VCaP (cell line): ENCODE measurements around the gene VIPAS39.

Source experiments
- H3K27ac ChIP-seq: fragments of 450-650 bp; 2 replicates; pipeline ENCODE4 v1.5.1; 2017
- TF ChIP-seq, protein P1 (sequence below): fragments of 450-650 bp; conservative IDR thresholded peaks from 2 replicates; pipeline ENCODE4 v1.5.1; 2017; ENCODE audit warnings: mild to moderate bottlenecking, moderate library complexity

The VIPAS39 gene

DNA sequence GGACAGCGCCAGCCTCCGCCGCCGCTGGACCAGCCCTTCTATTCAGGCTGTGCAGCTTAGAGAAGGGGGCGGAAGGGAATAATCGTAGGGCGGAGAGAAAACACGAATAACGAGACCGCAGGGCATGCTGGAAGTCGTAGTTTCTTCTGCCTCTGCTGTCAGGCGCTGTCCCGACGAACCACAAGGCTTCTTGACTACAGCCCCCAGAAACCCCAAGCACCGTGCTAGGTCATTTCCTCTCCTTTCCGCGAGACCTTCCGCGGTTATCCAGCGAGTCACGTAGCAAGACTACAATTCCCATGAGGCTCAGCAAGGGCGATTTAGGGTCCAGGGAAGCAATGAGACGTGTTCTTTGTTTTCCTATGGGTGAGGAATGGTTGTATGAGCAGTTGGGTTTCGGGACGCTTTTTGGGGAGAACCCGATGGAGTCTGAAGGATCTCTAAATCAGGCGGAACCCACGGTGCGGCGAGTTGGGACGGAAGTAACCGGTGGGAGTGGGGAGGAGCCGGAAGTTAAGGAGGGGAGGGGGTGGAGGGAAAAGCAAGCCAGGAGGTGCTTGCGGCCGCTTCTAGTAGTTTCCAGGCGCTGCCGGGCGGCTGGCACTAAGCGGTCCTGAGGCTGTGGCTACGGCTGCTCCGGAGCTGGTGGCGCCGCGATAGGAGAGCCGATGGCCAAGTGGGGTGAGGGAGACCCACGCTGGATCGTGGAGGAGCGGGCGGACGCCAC is at the start of gene VIPAS39, which contains the start of gene AHSA1:
Gene VIPAS39 (minus strand): TSS at position 80 of the 727 bp plus-strand sequence. CDS start 3,499 bp downstream, outside the sequence.
Gene AHSA1 (plus strand): TSS at position 572 of the 727 bp plus-strand sequence. CDS start 97 bp downstream, at position 669.
- peak within 1 kb of the TSS; percentile 91 for H3K27ac ChIP-seq
- TF ChIP-seq, protein P1, sequence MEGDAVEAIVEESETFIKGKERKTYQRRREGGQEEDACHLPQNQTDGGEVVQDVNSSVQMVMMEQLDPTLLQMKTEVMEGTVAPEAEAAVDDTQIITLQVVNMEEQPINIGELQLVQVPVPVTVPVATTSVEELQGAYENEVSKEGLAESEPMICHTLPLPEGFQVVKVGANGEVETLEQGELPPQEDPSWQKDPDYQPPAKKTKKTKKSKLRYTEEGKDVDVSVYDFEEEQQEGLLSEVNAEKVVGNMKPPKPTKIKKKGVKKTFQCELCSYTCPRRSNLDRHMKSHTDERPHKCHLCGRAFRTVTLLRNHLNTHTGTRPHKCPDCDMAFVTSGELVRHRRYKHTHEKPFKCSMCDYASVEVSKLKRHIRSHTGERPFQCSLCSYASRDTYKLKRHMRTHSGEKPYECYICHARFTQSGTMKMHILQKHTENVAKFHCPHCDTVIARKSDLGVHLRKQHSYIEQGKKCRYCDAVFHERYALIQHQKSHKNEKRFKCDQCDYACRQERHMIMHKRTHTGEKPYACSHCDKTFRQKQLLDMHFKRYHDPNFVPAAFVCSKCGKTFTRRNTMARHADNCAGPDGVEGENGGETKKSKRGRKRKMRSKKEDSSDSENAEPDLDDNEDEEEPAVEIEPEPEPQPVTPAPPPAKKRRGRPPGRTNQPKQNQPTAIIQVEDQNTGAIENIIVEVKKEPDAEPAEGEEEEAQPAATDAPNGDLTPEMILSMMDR = no peak

DNA sequence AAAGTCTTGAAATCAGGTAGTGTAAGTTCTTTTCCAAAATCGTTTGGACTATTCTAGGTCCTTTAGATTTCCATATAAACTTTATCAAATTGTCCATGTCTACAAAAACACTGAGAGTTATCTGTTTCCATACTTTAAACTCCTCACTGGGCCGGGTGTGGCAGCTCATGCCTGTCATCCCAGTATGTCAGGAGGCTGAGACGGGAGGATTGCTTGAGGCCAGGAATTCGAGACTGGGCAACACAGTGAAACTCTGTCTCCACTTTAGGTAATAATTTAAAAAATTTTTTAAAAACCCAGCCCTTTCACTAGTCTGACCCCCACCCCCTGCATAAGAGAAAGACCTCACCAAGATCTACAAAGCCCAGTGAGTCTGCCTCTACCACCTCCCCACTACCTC is 47.6 kb upstream of the VIPAS39 start:
- no peak overlapping the region for H3K27ac ChIP-seq
- TF ChIP-seq, protein P1 = no peak

DNA sequence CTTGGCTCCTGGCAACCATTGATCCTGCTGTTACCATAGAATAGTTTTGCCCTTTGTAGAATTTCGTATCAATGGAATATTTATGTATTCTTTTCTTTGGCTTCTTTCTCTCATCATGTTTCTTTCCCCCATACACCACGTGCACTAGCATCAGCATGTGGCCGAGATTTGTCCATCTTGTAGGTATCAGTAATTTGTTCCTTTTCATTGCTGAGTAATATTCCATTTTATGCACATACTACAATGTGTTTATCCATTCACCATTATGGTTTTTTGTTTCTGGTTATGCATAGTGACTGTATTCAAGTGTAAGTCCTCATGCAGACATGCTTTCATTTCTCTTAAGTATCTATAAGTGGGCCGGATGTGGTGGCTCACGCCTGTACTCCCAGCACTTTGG is 45.7 kb upstream of the VIPAS39 start:
- H3K27ac ChIP-seq = no peak overlapping the region
- TF ChIP-seq, protein P1 = no peak

DNA sequence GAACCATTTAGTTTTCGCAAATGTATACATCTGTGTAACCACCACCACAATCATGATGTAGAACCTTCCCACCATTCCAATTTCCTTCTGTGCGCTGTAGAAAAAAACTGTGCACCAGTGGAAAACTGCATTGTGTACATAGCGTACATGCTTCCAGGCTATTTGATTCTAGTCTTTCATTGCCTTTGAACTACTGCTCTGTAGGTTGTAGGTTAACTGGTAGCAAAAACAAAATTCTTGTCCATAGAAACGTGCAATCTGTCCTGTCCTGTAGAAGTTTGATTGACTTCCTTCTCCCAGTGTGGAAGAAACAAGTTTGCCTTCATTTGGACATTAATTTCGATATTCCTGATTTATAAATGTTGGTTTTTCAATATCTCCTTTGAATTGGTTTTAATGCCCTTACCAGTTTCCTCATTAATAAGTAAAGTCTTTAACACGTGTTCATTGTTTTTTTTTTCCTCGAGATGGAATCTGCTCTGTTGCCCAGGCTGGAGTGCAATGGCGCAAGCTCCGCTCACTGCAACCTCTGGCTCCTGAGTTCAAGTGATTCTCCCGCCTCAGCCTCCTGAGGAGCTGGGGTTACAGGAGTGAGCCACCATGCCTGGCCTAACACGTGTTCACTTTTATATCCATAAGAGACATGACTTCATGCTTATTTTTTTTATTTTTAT is 44.8 kb upstream of the VIPAS39 start:
- no peak overlapping the region for H3K27ac ChIP-seq
- TF ChIP-seq, protein P1 = no peak

DNA sequence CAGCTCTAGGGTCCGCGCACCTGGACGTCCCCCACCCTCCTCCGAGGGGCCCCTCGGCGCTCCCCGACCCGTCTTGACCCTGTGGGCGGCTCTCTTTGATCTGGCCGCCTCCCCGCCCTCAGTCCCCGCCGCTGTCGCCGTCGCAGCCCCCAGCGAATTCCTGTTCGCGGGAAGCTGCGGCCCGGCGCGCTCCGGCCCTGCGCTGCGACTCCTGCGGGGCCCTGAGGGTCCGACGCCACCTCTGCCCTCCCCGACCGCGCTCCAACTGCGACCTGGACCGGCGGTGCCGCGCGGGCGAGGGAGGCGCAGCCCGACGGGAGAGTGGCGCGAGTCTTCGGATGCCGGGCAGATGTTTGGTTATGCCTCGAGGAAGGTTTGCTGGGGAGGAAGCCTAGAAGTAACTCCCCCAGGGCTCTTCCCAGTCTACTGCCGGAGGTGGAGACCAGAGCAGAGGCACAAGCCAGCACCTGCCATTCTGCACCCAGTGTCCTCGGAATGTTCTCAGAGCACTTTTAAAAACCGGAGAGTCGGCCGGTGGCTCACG is 41.7 kb upstream of the VIPAS39 start:
- H3K27ac ChIP-seq = peak overlapping the region; percentile 11; the same call in 1 of the 2 replicates
- TF ChIP-seq, protein P1 = no peak

DNA sequence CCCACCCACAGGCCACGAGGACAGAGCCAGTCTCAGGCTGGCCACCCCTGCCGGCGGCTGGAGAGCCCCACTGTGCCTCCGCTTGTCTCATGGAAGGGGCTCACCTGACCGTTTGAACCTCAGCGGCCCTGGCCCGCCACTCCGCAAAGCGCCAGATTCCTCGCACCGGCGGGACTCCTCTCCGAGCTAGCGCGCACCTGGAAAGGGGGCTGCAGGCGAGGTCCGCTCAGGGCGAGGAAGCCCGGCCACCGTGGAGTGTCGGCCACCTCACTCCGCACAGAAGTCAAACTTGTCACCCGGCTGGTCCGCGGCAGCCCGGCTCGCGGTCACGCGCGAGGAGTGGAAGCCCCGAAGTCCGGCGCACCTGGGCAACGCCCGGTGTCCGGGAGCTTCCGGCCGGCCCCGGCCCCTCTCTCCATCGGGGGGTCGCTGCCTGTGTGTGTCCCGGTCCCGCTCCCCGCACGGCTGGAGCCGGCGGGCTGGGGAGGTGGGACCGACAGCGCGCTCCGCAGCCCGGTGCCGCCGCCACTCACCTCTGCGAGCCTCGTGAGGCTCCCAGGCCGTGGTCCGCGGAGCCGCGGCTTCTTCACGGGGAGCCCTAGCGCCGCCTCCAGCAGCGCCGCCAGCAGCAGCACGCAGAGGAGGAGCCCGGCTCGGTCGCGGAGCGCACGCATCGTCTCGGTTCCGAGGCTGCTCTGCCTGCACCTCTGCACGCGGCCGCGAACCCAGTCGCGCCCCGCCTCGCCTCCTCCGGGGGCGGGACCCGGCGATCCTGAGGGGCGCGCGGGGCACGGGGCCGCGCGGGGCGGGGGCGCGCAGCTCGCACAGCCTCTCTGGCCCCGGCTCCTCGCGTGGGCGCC is 40.9 kb upstream of the VIPAS39 start, which contains the start of gene ISM2:
Gene ISM2 (minus strand): TSS at position 697 of the 860 bp plus-strand sequence. CDS start 23 bp downstream, at position 674.
- TF ChIP-seq, protein P1 = no peak
- peak within 1 kb of the TSS; percentile 11; the same call in 1 of the 2 replicates for H3K27ac ChIP-seq
